ENCODE measurements around the gene ATG101.

DNA sequence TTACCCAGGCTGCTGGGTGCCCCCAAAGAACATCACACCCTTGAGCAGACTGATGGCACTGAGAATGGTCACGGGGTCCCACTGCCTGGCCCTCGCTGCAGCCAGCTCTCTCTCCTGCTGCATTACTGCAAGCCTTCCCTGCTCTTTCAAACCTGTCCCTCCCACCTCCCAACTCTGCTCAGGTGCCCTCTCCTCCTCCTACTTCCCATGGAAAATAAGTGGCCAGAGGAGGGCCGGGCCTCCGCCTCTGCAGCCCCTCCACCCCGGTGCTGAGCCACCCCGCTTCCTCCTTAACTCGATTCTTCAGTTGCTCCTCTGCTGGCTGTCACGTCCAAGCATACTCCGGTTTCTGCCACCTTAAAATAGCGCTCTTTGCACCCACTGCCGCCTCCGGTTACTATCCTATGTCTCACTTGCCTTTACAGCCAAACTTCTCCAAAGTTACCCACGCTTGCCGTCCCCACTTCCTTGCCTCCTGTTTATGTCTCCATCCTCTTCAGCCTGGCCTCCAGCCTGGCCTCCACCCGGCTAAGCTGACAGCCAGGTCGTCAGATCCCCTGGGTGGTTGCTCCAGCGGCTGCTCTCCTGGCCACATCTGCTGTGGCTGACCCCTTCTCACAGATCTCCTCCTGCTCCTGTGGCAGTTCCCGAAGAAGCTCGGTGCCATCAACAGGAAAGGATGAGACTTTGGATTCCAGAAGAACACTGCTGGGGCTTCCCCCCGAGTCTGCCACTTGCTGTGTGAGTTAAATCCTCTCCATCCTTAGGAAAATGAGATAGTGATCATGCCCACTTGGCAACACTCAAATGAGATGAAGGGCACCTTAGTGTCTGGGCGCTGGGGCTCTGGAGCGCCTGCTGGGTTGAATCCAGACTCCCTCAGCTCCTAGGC is 17.4 kb downstream of the ATG101 start:
- TF ChIP-seq CTCF (IDR thresholded peaks at IDR 0.05): no peak
- no peak for TF ChIP-seq EZH2 (IDR thresholded peaks at IDR 0.05)
- no peak for TF ChIP-seq EZH2phosphoT487 (IDR thresholded peaks at IDR 0.05)

Measured in neural progenitor cell (in vitro differentiated cells).